SK-N-SH treated with all-trans-retinoic acid at 6 μM for 48 hours (cell line): Measurements from ENCODE around the gene PRKAG2.

Source experiments
- CSDC2 ChIP-seq: fragments of 250-450 bp; sonication (Bioruptor Pico); IDR thresholded peaks from 2 replicates; pipeline ENCODE4 v1.5.0; 2020; ENCODE audit warnings: mild to moderate bottlenecking, moderate library complexity
- TCF4 ChIP-seq: fragments of 250-450 bp; sonication (Bioruptor Pico); IDR thresholded peaks from 2 replicates; pipeline ENCODE4 v1.8.0; 2021; ENCODE audit warnings: mild to moderate bottlenecking, moderate library complexity, borderline replicate concordance
- ZFP3 ChIP-seq: fragments of 250-450 bp; sonication (Bioruptor Pico); IDR thresholded peaks from 2 replicates; pipeline ENCODE4 v1.5.0; 2020; ENCODE audit warnings: mild to moderate bottlenecking, moderate library complexity

DNA sequence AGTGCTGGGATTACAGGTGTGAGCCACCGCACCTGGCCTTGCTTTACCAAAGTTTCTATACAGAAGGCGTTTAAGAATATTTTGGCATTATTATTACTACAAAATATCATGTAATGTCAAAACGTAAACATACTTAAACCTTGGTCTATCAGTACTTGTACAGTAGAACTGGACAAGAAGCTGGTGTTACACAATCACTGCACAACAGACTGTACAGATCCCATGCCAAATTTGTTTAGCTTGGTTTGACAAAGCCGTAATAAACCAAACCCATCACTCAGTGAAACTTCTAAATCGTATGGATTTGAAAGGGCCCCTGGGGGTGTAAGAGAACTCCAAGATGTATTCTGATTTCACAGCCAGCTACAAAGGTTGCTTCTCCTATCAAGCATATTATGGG, 305.4 kb downstream of the PRKAG2 start:
- TF ChIP-seq TCF4 (no peak), ZFP3 (no peak), CSDC2 (no peak)
